HG03060 (cell line): ENCODE data around the gene BEST1.
"Not testable (repeated sequence)": the region's sequence is repeated elsewhere in the genome, so short reads cannot be mapped to it uniquely, and the experiment has no call there.

Experiments
- ATAC-seq: cut with Tn5 transposase; IDR thresholded peaks from one replicate; pipeline ENCODE4 v1.9.1; 2021; ENCODE audit warnings: low read depth, moderate number of reproducible peaks; ENCODE audit not compliant: unreplicated experiment

The BEST1 gene

GRCh38 chr11:61946894-61947293 lies 3.3 kb upstream of the BEST1 start:
- no peak for ATAC-seq

GRCh38 chr11:61947486-61948210 lies 2.5 kb upstream of the BEST1 start:
- no peak for ATAC-seq

GRCh38 chr11:61948505-61948904 lies 1.6 kb upstream of the BEST1 start:
- ATAC-seq, result no peak

GRCh38 chr11:61949169-61950034 lies 749 bp upstream of the BEST1 start:
- no peak for ATAC-seq

- no peak for ATAC-seq
These were observed 1.5 kb downstream of the BEST1 start for GRCh38 chr11:61951484-61952135.

GRCh38 chr11:61952882-61953281 lies 2.7 kb downstream of the BEST1 start:
- ATAC-seq, result no peak

- not testable (repeated sequence) for ATAC-seq
These were observed 3.5 kb downstream of the BEST1 start for GRCh38 chr11:61953632-61954031.

GRCh38 chr11:61954106-61954850 lies 4.1 kb downstream of the BEST1 start:
- ATAC-seq, result no peak

GRCh38 chr11:61954851-61955421 lies 4.8 kb downstream of the BEST1 start:
- no peak for ATAC-seq

GRCh38 chr11:61955422-61956135 lies 5.4 kb downstream of the BEST1 start:
- ATAC-seq, result no peak

- ATAC-seq, result no peak
These were observed 6.3 kb downstream of the BEST1 start for GRCh38 chr11:61956191-61957020.

GRCh38 chr11:61957021-61957770 lies 7.0 kb downstream of the BEST1 start:
- ATAC-seq, result no peak

GRCh38 chr11:61958590-61958989 lies 8.4 kb downstream of the BEST1 start:
- ATAC-seq, result no peak

GRCh38 chr11:61959114-61959513 lies 9.0 kb downstream of the BEST1 start:
- ATAC-seq, result no peak

- no peak for ATAC-seq
These were observed 9.5 kb downstream of the BEST1 start for GRCh38 chr11:61959678-61960077.

- no peak for ATAC-seq
These were observed 10.4 kb downstream of the BEST1 start for GRCh38 chr11:61960532-61960931.

GRCh38 chr11:61961570-61962212 lies 11.5 kb downstream of the BEST1 start:
- no peak for ATAC-seq
